ENCODE data around the gene SKP2.

The SKP2 gene

DNA sequence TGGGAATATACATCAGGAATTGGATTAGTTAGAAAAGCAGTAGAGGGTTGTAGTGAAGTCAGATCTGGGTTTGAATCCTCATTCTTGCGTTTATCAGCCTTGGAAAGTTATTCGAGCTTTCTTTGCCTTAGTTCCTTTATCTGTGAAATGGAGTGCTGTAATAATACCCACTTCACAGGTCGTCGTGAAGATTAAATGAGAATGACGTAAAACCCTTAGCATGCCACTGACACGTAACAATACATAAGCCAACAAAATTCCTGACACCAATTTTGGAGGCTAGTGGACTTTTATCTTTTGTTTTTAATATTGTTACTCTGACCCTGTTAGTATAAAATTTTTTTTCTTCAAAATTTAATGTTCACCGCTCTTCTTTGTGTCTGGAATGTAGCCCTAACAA is 3.4 kb downstream of the SKP2 start:
- FAIRE-seq (no peak), DNase-seq (ENCODE audit: extremely low spot score, insufficient read length, low read depth) (no peak)

DNA sequence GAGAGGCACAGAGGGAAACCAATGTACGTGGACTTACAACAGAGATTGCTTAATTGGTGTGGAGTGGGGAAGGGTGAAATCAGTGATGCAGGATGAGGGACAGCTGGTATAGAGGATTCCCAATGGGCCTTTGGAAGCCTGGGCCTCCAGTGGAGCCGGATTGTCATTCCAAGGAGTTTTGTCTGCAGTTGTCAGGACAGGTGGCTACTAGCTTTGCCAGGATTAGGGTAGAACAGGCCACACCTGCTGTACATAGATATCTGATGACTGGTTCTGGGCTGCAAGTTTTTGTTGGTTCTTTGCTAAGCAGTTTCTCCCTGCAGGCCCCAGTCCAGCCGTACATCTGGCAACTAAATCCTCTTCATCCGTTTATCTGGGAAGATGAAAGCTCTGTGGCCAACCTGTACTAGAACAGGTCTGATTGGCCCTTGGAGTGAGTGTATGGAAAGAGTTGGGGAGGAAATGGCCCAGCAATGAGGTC is 4.2 kb downstream of the SKP2 start:
- no peak for FAIRE-seq
- DNase-seq (ENCODE audit: extremely low spot score, insufficient read length, low read depth), result no peak

DNA sequence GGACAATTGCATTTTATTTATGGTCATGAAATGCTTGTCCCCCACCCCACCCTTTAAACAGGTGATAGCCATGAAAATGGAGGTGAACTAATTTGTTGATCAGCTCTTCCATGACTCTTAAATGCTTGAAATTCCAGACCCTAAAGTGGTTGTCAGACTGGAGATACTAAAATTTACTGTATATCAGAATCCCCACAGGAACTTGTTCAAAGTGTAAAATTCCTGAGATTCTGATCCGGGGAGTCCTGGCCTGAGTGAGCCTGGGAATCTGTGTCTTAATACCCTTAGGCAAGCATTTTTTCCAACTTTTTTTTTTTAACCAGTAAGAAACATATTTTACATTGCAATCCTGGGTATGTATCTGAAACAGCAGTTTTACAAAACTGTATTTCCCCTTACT is 4.7 kb downstream of the SKP2 start:
- FAIRE-seq, result no peak

DNA sequence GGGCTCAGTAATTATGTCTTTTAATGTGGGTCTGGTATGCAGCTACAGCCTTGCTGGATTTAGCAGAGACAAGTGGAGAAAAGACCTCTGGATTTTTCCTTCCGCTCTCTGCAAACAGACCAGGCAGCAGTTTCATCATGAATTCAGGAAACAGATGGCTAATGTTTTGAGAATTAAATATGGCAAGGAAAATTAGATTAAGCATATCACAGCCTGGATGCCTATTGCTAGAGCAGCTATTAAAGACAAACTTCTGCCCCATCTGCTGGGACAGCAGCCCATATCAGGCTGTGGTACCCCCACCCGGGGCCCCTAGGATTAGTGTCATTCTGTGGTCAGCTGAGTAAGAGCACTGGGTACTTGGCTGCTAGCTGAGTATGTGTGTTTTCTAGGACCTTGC is 6.2 kb downstream of the SKP2 start:
- DNase-seq (ENCODE audit: extremely low spot score, insufficient read length, low read depth), result no peak
- no peak for FAIRE-seq

More for the DNA sequence above, 4.7 kb downstream of the SKP2 start:
- DNase-seq (ENCODE audit: extremely low spot score, insufficient read length, low read depth), result no peak

DNA sequence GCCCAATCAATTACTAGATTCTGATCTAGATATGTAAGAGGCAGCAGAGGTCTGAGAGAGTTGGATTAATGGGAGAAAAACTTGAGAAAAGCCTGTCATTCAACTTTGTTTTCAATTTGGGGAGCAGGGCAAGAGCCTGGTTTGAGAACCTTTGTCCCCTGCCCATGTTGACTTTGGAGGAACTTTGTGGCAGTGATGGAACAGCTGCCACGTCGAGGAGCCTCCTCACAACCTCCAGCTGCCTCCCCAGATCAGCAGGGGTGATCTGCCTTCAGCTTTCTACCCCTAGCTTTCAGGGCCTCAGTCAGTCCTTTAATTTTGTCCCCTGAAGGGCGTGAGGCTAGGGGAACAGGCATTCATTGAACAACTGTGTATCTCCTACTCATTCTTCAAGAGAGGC is 8.7 kb downstream of the SKP2 start:
- no peak for FAIRE-seq
- no peak for DNase-seq (ENCODE audit: extremely low spot score, insufficient read length, low read depth)

DNA sequence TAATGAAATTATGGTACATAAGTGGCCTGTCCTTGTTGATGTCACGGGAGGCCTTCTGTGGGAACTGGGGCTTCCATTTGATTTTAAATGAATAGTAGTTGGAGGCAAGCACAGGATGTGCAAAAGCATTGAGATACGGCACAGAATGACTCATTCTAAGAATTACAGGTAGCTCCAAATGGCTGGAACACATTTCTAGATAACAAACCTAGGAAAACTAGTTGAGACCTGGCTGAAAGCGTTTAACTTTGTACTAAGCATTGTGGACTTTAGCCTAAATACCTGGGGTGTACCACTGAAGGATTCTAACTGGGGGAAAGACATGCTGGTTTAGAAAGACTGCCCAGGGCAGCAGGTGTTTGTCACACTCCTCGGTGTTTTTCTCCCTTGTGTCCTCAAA is 9.4 kb downstream of the SKP2 start:
- FAIRE-seq, result no peak

DNA sequence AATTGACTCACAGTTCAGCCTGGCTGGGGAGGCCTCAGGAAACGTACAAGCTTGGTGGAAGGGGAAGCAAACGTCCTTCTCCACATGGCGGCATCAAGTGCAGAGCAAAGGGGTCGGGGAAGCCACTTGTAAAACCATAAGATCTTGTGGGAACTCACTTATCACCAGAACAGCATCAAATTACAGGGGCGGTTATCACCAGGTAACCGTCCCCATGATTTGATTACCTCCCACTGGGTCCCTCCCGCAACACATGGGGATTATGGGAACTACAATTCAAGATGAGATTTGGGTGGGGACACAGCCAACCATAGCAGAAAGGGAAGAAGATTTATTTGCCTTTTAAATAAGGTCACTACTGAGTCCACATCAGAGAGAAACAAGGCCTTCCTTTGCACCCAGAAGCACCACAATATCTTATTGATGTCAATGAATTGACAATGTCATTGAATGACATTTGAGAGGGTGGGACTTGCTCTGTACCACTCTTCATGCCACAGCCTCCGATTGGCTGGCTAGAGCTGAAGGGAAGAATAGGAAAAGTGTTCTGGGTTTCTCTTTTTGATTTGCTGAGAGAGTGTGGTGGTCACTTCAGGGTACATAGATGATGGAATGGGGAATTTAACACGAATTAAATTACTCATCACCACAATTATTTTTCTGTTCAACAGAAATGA is 11.0 kb downstream of the SKP2 start:
- no peak for FAIRE-seq
- DNase-seq (ENCODE audit: extremely low spot score, insufficient read length, low read depth), result no peak

More for the DNA sequence above, 9.4 kb downstream of the SKP2 start:
- no peak for DNase-seq (ENCODE audit: extremely low spot score, insufficient read length, low read depth)

DNA sequence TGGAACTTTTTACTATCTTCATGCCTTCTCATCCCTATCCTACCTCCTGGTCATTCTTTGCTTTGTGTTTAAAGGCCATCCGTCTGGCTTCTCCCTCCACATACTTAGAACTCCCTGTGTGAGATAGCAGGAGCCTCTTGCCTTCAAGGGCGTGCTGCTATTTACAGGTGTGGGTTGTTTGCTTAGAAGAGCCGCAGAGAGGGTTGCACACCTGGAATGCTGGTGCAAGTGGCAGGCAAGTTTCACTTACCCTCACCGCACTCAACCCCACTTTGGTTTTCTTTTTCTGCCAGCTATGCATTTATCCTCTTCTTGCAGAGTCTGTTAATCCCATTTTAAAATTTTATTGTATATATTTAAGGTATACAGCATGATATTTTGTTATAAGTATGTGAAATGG is 12.6 kb downstream of the SKP2 start:
- no peak for DNase-seq (ENCODE audit: extremely low spot score, insufficient read length, low read depth)
- FAIRE-seq, result no peak

DNA sequence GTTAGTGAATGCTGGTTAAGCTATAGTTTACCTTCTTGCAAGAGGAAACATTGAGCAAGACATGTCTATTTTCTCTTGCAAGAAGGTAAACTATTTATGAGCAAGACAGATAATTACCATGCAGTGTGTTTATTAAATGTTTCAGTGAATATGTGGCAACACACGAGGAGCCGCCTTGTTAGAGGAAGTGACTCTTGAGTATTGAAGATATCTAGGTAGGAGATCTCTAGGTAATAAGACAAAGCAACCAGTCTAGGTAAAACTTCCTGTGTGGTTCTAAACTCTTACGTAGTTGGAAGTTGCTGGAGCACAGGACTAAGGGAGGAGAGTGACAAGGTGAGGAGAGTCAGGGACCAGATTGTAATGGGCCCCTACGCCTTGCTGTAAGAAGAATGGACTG is 16.8 kb downstream of the SKP2 start:
- FAIRE-seq (no peak), DNase-seq (ENCODE audit: extremely low spot score, insufficient read length, low read depth) (no peak)

DNA sequence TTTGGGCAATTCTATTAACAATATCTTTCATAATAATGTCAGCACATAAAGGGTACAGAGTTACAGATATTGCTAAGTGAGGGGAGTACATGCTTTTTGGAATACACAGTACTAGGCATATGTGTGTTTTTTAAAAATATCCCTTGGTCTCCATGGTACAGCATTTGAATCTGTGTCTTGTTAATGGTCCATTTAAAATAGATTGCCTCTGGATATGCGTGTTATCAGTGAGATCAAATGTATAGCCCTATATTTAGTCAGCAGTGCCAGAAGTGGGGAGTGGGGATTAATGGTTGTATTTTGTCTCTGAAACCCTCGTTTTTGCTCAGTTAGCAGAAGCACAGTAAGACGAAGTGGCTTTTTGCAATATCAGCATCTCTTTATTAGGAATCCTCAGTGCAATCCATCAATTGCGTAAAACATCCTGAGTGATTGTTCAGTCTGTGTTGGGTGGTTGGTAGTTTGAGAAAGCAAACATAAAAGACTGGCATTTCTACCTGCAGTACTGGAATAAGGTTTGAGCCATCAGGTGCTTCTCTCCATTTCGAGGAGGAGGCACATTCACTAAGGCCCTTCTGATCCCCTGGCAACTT is 19.0 kb downstream of the SKP2 start:
- DNase-seq (ENCODE audit: extremely low spot score, insufficient read length, low read depth), result no peak

DNA sequence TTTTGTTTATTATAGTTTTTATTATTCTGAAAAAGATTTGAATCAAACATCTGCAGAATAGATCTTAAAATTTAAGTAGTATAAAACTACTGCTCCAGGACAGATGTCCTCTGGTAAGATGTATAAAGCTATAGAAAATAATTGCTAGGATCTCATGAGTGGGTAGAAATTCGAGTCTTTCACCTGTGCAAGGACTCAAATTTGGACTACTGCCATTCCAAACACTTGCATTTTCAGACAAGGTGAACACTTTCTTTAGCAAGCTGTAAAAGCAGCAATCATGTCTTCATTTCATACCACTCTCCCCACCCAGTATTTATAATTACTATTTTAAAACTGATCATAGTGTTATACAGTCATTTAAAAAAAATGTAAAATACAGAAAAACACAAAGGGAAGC is 20.7 kb downstream of the SKP2 start:
- no peak for DNase-seq (ENCODE audit: extremely low spot score, insufficient read length, low read depth)
- no peak for FAIRE-seq

More for the DNA sequence above, 19.0 kb downstream of the SKP2 start:
- no peak for FAIRE-seq

DNA sequence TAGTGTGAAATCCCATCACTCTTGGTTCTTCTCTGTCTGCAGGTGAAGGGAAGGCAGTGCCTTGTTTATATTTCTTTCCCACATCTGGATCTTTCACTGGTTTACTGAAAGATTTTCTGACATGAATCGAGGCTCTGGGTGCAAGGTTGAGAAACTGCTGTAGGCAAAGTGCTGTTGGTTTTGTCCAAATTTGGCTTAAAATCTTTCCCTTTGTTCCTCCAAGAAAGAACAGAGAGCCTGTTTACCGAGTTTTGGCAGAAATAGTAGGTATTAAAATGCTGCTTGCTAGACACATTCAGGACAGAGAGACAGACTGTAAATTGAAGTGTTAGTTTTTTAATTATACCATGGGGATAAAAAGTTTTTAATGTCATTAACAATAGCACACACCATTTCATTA is 21.5 kb downstream of the SKP2 start:
- DNase-seq (ENCODE audit: extremely low spot score, insufficient read length, low read depth), result no peak

DNA sequence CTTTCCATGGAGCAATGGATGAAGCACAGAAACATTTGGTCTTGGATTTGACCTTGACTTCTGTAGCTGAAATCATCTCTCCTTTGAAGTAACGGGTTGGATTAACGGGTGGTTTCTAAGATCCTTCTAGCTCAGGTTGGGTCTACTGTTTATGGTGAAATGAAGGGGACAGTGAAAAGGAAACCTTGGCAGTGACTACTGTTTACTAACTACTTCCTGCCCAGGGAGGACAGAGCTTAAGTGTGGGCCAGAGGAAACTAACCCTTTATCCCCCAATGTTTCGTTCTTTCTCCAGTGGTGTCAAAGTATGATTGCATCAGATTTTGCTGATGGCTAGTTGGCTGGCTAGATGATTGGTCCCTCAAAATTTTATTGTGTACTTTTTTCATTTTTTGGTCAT is 22.2 kb downstream of the SKP2 start:
- DNase-seq (ENCODE audit: extremely low spot score, insufficient read length, low read depth), result no peak
- no peak for FAIRE-seq

More for the DNA sequence above, 21.5 kb downstream of the SKP2 start:
- no peak for FAIRE-seq

DNA sequence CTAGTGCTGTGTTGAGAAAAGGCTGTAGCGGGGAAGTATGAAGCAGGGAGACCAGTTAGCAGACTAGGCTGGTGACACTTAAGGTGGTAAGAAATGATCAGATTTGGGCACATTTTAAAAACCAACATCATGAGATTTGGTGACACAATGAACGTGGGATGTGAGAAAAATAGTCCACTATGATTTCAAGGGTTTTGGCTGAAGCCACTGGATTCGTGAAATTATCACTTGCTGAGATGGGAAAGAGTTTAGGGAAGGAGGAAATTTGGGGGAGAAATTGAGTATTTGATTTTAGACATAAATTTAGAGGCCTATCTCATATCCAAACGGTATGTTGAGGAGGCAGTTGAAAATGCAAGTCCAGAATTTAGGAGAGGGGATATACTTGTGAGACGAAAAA is 23.1 kb downstream of the SKP2 start:
- no peak for DNase-seq (ENCODE audit: extremely low spot score, insufficient read length, low read depth)
- no peak for FAIRE-seq

DNA sequence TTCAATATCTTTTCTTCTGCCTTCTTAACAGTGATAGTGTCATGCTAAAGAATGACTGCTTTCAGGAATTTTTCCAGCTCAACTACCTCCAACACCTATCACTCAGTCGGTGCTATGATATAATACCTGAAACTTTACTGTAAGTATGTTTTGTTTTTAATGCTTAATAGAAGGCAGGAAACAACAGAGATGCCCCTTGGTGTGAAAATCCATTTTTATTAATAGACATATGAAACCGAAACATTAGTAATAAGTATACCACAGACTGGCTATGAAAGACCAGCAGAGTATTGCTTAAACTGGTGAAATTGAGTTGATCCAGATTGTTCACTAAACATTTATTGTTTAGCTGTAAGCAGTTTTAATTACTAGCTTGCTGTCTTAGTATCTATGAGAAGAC is 25.2 kb downstream of the SKP2 start:
- peak; percentile 81 for FAIRE-seq
- no peak for DNase-seq (ENCODE audit: extremely low spot score, insufficient read length, low read depth)

DNA sequence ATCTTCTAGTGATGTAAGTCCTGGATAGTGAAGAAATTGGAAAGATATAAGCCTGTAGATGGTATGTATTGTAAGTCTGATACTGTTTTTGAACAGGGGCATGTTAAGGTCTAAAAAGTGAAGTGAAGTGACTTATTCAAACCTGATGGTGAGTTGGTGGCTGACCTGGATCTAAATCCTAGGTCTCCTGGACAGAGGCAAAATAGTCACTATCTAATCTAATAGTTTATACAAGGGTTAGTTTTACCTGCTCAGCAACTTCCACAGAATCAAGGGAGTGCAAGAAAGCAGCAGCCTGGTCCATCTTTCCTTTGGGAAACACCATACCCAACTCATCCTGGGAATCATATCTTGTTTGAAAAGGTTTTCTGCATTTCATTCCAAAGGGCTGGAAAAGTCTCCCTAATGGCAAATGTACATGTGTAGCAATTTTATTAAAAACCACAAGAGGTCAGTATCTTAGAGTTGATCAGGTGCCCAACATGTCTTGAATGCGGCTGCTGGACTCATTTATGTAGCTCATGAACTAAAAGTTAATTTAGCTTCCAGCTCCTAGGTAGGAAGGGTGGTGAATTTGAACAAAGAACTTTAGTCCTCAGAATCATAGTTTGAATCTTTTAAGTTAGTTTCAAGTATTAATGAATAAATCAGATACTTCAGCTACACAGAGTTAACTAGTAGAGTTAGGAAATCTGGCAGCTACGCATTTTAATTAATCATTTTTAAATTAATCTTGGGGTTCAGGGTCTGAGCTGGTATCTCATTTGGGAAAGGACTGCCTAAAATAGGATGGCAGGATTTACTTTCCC is 26.0 kb downstream of the SKP2 start:
- no peak for DNase-seq (ENCODE audit: extremely low spot score, insufficient read length, low read depth)
- FAIRE-seq, result no peak

DNA sequence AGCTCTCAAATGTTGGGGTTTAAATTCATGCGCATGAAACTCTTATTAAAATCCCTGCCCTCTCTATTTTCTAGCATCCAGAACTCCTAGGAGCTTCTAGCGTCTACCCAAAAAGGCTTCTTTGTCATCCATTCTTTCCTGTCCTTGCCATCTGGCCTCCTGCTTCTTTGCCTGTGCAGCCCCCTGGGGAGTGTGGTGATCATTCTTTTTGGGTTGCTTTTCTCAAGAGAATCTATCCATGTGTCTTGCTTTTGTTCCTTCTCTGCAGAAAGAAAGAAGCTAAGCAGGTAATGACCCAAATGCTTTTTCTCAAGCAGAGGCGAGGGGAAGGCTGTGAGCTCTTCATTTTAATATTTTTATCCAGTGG is 26.6 kb downstream of the SKP2 start:
- FAIRE-seq (no peak), DNase-seq (ENCODE audit: extremely low spot score, insufficient read length, low read depth) (no peak)

DNA sequence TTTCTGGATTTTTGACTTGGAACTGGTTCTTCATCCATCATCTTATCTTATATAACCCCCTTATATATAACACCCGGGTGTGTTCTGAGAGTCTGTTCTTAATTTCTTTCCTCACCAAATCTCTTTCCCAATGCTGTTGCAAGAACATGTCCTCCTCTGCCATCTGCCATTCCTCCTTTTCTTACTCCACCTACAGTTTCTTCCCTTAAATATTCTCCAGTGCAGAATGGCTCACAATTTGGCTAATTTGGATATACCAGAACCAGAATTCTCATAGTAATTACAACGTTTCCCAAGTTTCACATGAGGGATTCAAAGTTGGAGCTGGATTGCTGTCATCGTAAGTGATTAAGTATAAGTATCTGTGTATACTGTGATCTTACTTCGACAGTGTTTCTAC is 28.0 kb downstream of the SKP2 start:
- DNase-seq (ENCODE audit: extremely low spot score, insufficient read length, low read depth) (no peak), FAIRE-seq (no peak)

DNA sequence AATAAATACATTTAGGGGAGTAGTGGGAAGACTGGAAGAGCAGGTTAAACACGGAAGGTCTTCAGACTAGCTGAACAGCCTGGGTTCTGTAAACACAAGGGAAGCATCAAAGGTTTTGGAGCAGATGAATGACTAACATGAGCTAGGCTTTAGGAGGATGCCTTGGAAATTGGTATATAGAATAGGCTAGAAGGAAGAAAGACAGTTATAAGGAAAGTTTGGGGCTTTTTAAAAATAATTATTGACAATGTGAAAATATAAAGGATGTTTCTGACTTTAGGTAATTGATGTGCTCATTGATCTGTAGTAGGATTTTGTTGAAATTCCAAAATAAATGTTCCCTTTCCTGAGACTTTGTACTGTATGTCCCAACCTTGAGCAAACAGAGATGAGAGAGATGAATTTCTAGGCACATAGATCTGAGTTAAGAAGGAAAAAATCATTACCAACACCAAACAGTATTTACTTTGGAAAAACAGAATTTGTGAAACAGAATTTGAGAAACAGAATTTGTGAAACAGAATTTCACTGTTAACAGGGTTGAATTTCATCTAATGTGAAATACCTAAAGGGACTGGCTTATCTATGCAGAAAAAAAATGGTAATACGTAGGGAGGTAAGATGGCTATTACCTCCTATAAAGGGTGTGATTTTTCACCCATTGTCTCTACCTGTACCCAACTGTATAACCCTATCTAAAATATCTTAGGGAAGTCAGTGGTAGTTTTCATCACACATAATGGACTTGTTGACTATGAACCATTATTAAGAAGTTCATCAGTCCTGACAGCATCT is 28.8 kb downstream of the SKP2 start:
- FAIRE-seq (no peak), DNase-seq (ENCODE audit: extremely low spot score, insufficient read length, low read depth) (no peak)

DNA sequence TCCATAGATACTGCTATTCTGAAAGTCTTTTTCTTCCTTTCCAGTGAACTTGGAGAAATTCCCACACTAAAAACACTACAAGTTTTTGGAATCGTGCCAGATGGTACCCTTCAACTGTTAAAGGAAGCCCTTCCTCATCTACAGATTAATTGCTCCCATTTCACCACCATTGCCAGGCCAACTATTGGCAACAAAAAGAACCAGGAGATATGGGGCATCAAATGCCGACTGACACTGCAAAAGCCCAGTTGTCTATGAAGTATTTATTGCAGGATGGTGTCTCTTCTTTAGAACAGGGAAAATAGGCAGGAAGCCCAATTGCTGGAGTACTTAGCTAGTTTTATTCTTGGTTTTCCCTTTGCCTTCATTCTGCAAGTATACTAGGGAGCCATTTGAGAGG is 29.9 kb downstream of the SKP2 start:
- DNase-seq (ENCODE audit: extremely low spot score, insufficient read length, low read depth), result no peak
- FAIRE-seq, result no peak

Measured in GM18507 (cell line).